HCT116 (cell line): Measurements from ENCODE around the gene SLC34A3. TPM values are rescaled to one million over a fixed set of nuclear protein-coding genes. Genes with fewer than 3 reads are reported as not detected.

Source experiments
- ATAC-seq: fragments of 200-7000 bp; cut with Tn5 transposase; 2 replicates; pipeline ENCODE4 v1.9.1; 2020; ENCODE audit warnings: mild to moderate bottlenecking, moderate library complexity
- BruUV-seq: library from RNA; stranded (reverse); fragments of 400-500 nt; replicated peaks from 2 replicates; lab custom pipeline; 2021; lab: Mats Ljungman, UMichigan
- CTCF ChIA-PET: fragments of 300-600 bp; sonication (Branson Sonifier 250); formaldehyde crosslinking; loops from one replicate; lab custom pipeline; 2021; ENCODE audit warnings: antibody characterized with exemption; lab: Charles Lee
- POLR2A ChIA-PET: fragments of 300-600, 350-600 bp; sonication (Branson Sonifier 250); formaldehyde crosslinking; loops from one replicate; lab custom pipeline; 2021; ENCODE audit warnings: antibody characterized with exemption; lab: Charles Lee
- RAD21 ChIA-PET, 2 experiments: fragments of 300-600 bp; sonication (Branson Sonifier 250); formaldehyde crosslinking; loops; one replicate each; lab custom pipeline; 2023; ENCODE audit warnings: low total read pairs in 2 of 2; ENCODE audit not compliant: uncharacterized antibody in 2 of 2, unreplicated experiment in 2 of 2, low non-redundant PET in 1 of 2; lab: Charles Lee
- DNase-seq: peaks from one replicate; pipeline ENCODE4 v3.0.0-alpha.2; 2010; ENCODE audit warnings: low read depth, low spot score
- H2AFZ ChIP-seq: fragments of 200-600 bp; shearing (Covaris generic), sonication (generic); 2 replicates; pipeline ENCODE4 v1.6.1; 2017; ENCODE audit warnings: low read depth, mixed run types, mixed read lengths, antibody characterized with exemption, low read length; ENCODE audit not compliant: poor library complexity, severe bottlenecking
- H3K27ac ChIP-seq: 2 replicates; pipeline ENCODE4 v1.5.1; 2012; ENCODE audit warnings: low read depth, low read length
- H3K27me3 ChIP-seq: fragments of 200-600 bp; sonication (generic); 2 replicates; pipeline ENCODE4 v1.6.1; 2016; ENCODE audit warnings: mixed run types, low read length, mixed read lengths; ENCODE audit not compliant: insufficient read depth
- H3K36me3 ChIP-seq, 2 experiments: fragments of 200-500 bp in 1 of 2; fragments of 200-600 bp in 1 of 2; sonication (Bioruptor generic) in 1 of 2; sonication (generic) in 1 of 2; 2 replicates each; pipeline versions ENCODE4 v1.5.1 to v1.6.1; 2014 to 2016; ENCODE audit warnings: low read length in 2 of 2, inconsistent platforms in 1 of 2, mixed read lengths in 1 of 2, mixed run types in 1 of 2; ENCODE audit not compliant: insufficient read depth in 2 of 2, control insufficient read depth in 1 of 2
- H3K4me1 ChIP-seq, 2 experiments: fragments of 200-600 bp in 1 of 2; sonication (generic) in 1 of 2; 2 replicates each; pipeline versions ENCODE4 v1.5.1 to v1.6.1; 2012 to 2017; ENCODE audit warnings: low read length in 2 of 2, inconsistent platforms in 1 of 2, mild to moderate bottlenecking in 1 of 2, mixed read lengths in 1 of 2, mixed run types in 1 of 2, moderate library complexity in 1 of 2; ENCODE audit not compliant: insufficient read depth in 2 of 2, control insufficient read depth in 1 of 2
- H3K4me2 ChIP-seq: fragments of 200-600 bp; sonication (generic); 2 replicates; pipeline ENCODE4 v1.6.1; 2017; ENCODE audit warnings: mixed run types, low read length, mixed read lengths
- H3K4me3 ChIP-seq, 2 experiments: fragments of 200-600 bp in 1 of 2; sonication (generic) in 1 of 2; replicated peaks in 1 of 2; 2 replicates each; pipeline ENCODE4 v1.5.1; 2011 to 2016; ENCODE audit warnings: low read length in 2 of 2, control low read depth in 1 of 2, low read depth in 1 of 2, mild to moderate bottlenecking in 1 of 2, mixed read lengths in 1 of 2, mixed run types in 1 of 2
- H3K79me2 ChIP-seq: fragments of 200-600 bp; sonication (generic); 2 replicates; pipeline ENCODE4 v1.6.1; 2017; ENCODE audit warnings: mild to moderate bottlenecking, mixed run types, low read length, moderate library complexity, mixed read lengths; ENCODE audit not compliant: insufficient read depth
- H3K9ac ChIP-seq: fragments of 200-600 bp; sonication (generic); 2 replicates; pipeline ENCODE4 v1.6.1; 2016; ENCODE audit warnings: low read length, mixed read lengths
- H3K9me2 ChIP-seq: fragments of 200-600 bp; sonication (generic), shearing (Covaris generic); 2 replicates; pipeline ENCODE4 v1.6.1; 2017; ENCODE audit warnings: mixed run types, mild to moderate bottlenecking, moderate library complexity; ENCODE audit not compliant: insufficient read depth
- H3K9me3 ChIP-seq, 2 experiments: fragments of 200-500 bp in 1 of 2; fragments of 200-600 bp in 1 of 2; sonication (Bioruptor generic) in 1 of 2; sonication (generic) in 1 of 2; 2 replicates each; pipeline ENCODE4 v1.6.1; 2014 to 2017; ENCODE audit warnings: low read length in 2 of 2, mixed read lengths in 2 of 2, inconsistent platforms in 1 of 2, low read depth in 1 of 2, mild to moderate bottlenecking in 1 of 2, mixed run types in 1 of 2, moderate library complexity in 1 of 2; ENCODE audit not compliant: control insufficient read depth in 1 of 2, insufficient read depth in 1 of 2
- H4K20me1 ChIP-seq: fragments of 200-600 bp; sonication (generic), shearing (Covaris generic); 2 replicates; pipeline ENCODE4 v1.6.1; 2017; ENCODE audit warnings: mixed run types, mild to moderate bottlenecking, moderate library complexity; ENCODE audit not compliant: insufficient read depth
- CBX3 ChIP-seq: IDR thresholded peaks from 2 replicates; pipeline ENCODE4 v1.6.1; 2012; ENCODE audit warnings: low read depth
- CEBPB ChIP-seq: IDR thresholded peaks from 2 replicates; pipeline ENCODE4 v1.6.1; 2012; ENCODE audit warnings: low read depth
- CTCF ChIP-seq, 3 experiments: fragments of 200-600 bp in 1 of 3; sonication (generic) in 1 of 3; IDR thresholded peaks in 2 of 3; conservative IDR thresholded peaks in 1 of 3; 2 replicates each; pipeline ENCODE4 v1.5.1; 2012 to 2017; ENCODE audit warnings: low read depth in 2 of 3, low read length in 2 of 3, antibody characterized with exemption in 1 of 3, borderline replicate concordance in 1 of 3, control low read depth in 1 of 3, mild to moderate bottlenecking in 1 of 3, mixed read lengths in 1 of 3, mixed run types in 1 of 3, moderate library complexity in 1 of 3; ENCODE audit not compliant: insufficient read depth in 1 of 3
- EGR1 ChIP-seq: IDR thresholded peaks from 2 replicates; pipeline ENCODE4 v1.6.1; 2012; ENCODE audit warnings: low read depth
- ELF1 ChIP-seq: IDR thresholded peaks from 2 replicates; pipeline ENCODE4 v1.6.1; 2012; ENCODE audit warnings: low read depth, borderline replicate concordance
- EZH2 ChIP-seq: fragments of 200-600 bp; sonication (generic); IDR thresholded peaks from 2 replicates; pipeline ENCODE4 v1.6.1; 2017; ENCODE audit warnings: antibody characterized with exemption, mixed run types
- EZH2phosphoT487 ChIP-seq: fragments of 200-600 bp; IDR thresholded peaks from 2 replicates; pipeline ENCODE4 v1.6.1; 2018; ENCODE audit warnings: antibody characterized with exemption, borderline replicate concordance
- FOSL1 ChIP-seq: IDR thresholded peaks from 2 replicates; pipeline ENCODE4 v1.6.1; 2012; ENCODE audit warnings: low read depth
- POLR2A ChIP-seq: IDR thresholded peaks from 2 replicates; pipeline ENCODE4 v1.7.0; 2011; ENCODE audit warnings: borderline replicate concordance; ENCODE audit not compliant: insufficient read depth, insufficient read length; ENCODE audit errors: extremely low read depth
- POLR2AphosphoS5 ChIP-seq: IDR thresholded peaks from 2 replicates; pipeline ENCODE4 v1.6.1; 2011; ENCODE audit warnings: mild to moderate bottlenecking, low read depth, low read length, moderate library complexity
- SP1 ChIP-seq: IDR thresholded peaks from 2 replicates; pipeline ENCODE4 v1.6.1; 2012; ENCODE audit warnings: low read depth
- YY1 ChIP-seq: IDR thresholded peaks from 2 replicates; pipeline ENCODE4 v1.6.1; 2011; ENCODE audit warnings: low read length, low read depth, moderate library complexity, mild to moderate bottlenecking; ENCODE audit not compliant: insufficient replicate concordance; ENCODE audit errors: extremely low read depth
- ZFX ChIP-seq: fragments of 450-650 bp; IDR thresholded peaks from 2 replicates; pipeline ENCODE4 v1.6.1; 2017
- intact Hi-C: fragments of 100-400 bp; cut with micrococcal nuclease; formaldehyde crosslinking; loops from 2 replicates; pipeline ENCODE4 v1.10.0; 2022
- total RNA-seq: library from RNA; stranded (reverse); gene quantifications from one replicate; pipeline ENCODE4 v1.2.1, GENCODE V29; 2021; ENCODE audit not compliant: unreplicated experiment
- TF ChIP-seq, protein P1 (sequence below): IDR thresholded peaks from 2 replicates; pipeline ENCODE4 v1.6.1; 2011; ENCODE audit warnings: mild to moderate bottlenecking, low read length, moderate library complexity; ENCODE audit not compliant: insufficient replicate concordance; ENCODE audit errors: extremely low read depth
- TF ChIP-seq, protein P2 (sequence below): IDR thresholded peaks from 2 replicates; pipeline ENCODE4 v1.6.1; 2012
- TF ChIP-seq, protein P3 (sequence below): IDR thresholded peaks from 2 replicates; pipeline ENCODE4 v1.6.1; 2012; ENCODE audit warnings: low read depth

The SLC34A3 gene
- total RNA-seq, 1 experiment from 2014 or later = 0.15 TPM

DNA sequence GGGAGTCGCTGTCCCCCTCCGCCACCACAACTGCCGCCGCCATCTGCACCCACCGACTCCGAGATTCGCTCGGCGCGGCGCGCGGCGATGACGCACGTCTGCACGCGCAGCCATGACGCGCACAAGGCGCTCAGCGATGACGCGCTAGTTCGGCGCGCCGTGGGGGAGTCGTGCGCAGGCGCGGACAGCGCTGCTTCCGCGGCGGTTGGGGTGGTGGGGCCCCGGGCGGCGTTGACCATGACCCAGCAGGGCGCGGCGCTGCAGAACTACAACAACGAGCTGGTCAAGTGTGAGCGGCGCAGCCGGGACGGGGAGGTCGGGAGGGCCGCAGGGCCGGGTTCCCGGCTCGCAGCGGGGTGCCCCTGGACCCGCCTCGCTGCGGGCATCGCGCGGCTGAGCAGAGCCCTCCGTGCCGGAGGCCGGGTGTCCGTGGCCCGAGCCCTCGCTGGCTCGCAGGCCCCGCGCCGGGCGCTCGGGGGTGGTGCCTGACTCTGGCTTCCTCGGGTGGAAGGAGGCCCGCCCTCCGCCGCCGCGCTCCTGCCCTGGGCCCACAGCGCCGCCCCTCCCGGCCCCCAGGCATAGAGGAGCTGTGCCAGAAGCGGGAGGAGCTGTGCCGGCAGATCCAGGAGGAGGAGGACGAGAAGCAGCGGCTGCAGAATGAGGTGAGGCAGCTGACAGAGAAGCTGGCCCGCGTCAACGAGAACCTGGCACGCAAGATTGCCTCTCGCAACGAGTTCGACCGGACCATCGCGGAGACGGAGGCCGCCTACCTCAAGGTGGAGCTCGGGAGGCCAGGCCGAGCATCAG, 42.0 kb upstream of the SLC34A3 start, which contains the start of the genes ANAPC2 and SSNA1:
TSS of gene ANAPC2 (minus strand) at position 71 of the 807 bp plus-strand sequence. CDS start at position 43, 28 bp downstream.
TSS of gene SSNA1 (plus strand) at position 187 of the 807 bp plus-strand sequence. CDS start at position 238, 51 bp downstream.
- H4K20me1 ChIP-seq = no peaks in the 10 kb centered on the region
- H3K79me2 ChIP-seq = peaks cover 56% of the 10 kb centered on the region
- DNase-seq (peak; percentile 89), ATAC-seq (peak; percentile 84)
- peaks cover 16 to 33% of the 10 kb centered on the region in 2 experiments for H3K4me1 ChIP-seq
- peak within 1 kb of the TSS; percentile 94 for H3K9ac ChIP-seq
- H3K4me2 ChIP-seq = peak within 1 kb of the TSS; percentile 98
- H3K9me3 ChIP-seq = no peaks in the 10 kb centered on the region
- BruUV-seq = no TSS peak
- H3K27ac ChIP-seq = peak within 1 kb of the TSS; percentile 99
- CTCF ChIA-PET = interaction anchor here (0.5 to 1.7 kb wide), 12 partner anchors 12 to 234 kb away, joined by 3 to 17 read pairs (median 4); partner anchors contain the start of genes EXD3, MAN1B1, NELFB and NOXA1
- H3K4me3 ChIP-seq = peak within 1 kb of the TSS; percentile 98 to 100
- no peaks in the 10 kb centered on the region for H3K27me3 ChIP-seq
- RAD21 ChIA-PET = interaction anchor here (0.5 to 1.6 kb wide), 9 partner anchors 12 to 48 kb away, joined by 3 to 9 read pairs (median 4); partner anchors contain the start of genes RNF224 (in 2 of the 2) and TPRN (in 1 of the 2)
- no peak within 1 kb of the TSS for H2AFZ ChIP-seq
- TF ChIP-seq FOSL1 (no peak), POLR2A (peak; percentile 90), POLR2AphosphoS5 (peak; percentile 78), ZFX (peak; percentile 93; the same call in 1 of the 2 replicates), ELF1 (no peak), CBX3 (no peak), SP1 (no peak), EZH2 (no peak), CTCF (IDR thresholded peaks at IDR 0.05 in 2 of 3, conservative IDR thresholded peaks at IDR 0.05 in 1 of 3; ENCODE audit: borderline replicate concordance in 1 of 3, insufficient read depth in 1 of 3, low read depth in 2 of 3, low read length in 2 of 3) (peak in 2 of 3 experiments; percentile 32 to 38; a peak in 3 of 6 replicates), EZH2phosphoT487 (no peak), CEBPB (no peak), EGR1 (no peak), YY1 (peak; percentile 90)
- TF ChIP-seq, protein P1, sequence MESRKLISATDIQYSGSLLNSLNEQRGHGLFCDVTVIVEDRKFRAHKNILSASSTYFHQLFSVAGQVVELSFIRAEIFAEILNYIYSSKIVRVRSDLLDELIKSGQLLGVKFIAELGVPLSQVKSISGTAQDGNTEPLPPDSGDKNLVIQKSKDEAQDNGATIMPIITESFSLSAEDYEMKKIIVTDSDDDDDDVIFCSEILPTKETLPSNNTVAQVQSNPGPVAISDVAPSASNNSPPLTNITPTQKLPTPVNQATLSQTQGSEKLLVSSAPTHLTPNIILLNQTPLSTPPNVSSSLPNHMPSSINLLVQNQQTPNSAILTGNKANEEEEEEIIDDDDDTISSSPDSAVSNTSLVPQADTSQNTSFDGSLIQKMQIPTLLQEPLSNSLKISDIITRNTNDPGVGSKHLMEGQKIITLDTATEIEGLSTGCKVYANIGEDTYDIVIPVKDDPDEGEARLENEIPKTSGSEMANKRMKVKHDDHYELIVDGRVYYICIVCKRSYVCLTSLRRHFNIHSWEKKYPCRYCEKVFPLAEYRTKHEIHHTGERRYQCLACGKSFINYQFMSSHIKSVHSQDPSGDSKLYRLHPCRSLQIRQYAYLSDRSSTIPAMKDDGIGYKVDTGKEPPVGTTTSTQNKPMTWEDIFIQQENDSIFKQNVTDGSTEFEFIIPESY = no peak
- TF ChIP-seq, protein P2, sequence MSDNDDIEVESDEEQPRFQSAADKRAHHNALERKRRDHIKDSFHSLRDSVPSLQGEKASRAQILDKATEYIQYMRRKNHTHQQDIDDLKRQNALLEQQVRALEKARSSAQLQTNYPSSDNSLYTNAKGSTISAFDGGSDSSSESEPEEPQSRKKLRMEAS = no peak
- TF ChIP-seq, protein P3, sequence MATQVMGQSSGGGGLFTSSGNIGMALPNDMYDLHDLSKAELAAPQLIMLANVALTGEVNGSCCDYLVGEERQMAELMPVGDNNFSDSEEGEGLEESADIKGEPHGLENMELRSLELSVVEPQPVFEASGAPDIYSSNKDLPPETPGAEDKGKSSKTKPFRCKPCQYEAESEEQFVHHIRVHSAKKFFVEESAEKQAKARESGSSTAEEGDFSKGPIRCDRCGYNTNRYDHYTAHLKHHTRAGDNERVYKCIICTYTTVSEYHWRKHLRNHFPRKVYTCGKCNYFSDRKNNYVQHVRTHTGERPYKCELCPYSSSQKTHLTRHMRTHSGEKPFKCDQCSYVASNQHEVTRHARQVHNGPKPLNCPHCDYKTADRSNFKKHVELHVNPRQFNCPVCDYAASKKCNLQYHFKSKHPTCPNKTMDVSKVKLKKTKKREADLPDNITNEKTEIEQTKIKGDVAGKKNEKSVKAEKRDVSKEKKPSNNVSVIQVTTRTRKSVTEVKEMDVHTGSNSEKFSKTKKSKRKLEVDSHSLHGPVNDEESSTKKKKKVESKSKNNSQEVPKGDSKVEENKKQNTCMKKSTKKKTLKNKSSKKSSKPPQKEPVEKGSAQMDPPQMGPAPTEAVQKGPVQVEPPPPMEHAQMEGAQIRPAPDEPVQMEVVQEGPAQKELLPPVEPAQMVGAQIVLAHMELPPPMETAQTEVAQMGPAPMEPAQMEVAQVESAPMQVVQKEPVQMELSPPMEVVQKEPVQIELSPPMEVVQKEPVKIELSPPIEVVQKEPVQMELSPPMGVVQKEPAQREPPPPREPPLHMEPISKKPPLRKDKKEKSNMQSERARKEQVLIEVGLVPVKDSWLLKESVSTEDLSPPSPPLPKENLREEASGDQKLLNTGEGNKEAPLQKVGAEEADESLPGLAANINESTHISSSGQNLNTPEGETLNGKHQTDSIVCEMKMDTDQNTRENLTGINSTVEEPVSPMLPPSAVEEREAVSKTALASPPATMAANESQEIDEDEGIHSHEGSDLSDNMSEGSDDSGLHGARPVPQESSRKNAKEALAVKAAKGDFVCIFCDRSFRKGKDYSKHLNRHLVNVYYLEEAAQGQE = no peak
- intact Hi-C loops = loop anchor here (5.0 kb wide), 1 partner anchor 39 kb away; the partner anchor contains the start of genes CYSRT1 and RNF224
- POLR2A ChIA-PET = interaction anchor here (0.8 to 3.5 kb wide), 14 partner anchors 10 to 59 kb away, joined by 3 to 20 read pairs (median 5); partner anchors contain the start of genes NDOR1, RNF224, TMEM203 and TPRN
- H3K9me2 ChIP-seq = no peaks in the 10 kb centered on the region
- H3K36me3 ChIP-seq = peaks cover 0 to 23% of the 10 kb centered on the region in 2 experiments; a peak in 1 of 4 replicates
